GM20431 (cell line): ENCODE measurements around the gene ADPRS.

Source experiments
- in situ Hi-C: fragments of 300-500 bp; cut with MseI, MboI; formaldehyde crosslinking; loops from one replicate; pipeline ENCODE4 v1.15.0; 2020; ENCODE audit warnings: low sequenced_read_pairs; ENCODE audit not compliant: unreplicated experiment

Gene ADPRS

GRCh38 chr1:36128126-36128904, 39.6 kb downstream of the ADPRS start:
- in situ Hi-C loops, result no loop called here

GRCh38 chr1:36128905-36129206, 40.2 kb downstream of the ADPRS start:
- in situ Hi-C loops, result no loop called here

GRCh38 chr1:36132029-36132428, 43.3 kb downstream of the ADPRS start:
- in situ Hi-C loops, result no loop called here

GRCh38 chr1:36133484-36133883, 44.8 kb downstream of the ADPRS start:
- in situ Hi-C loops, result no loop called here

GRCh38 chr1:36134031-36134430, 45.3 kb downstream of the ADPRS start:
- in situ Hi-C loops, result no loop called here

GRCh38 chr1:36134505-36135329, 46.0 kb downstream of the ADPRS start:
- in situ Hi-C loops, result no loop called here

GRCh38 chr1:36135330-36135667, 46.6 kb downstream of the ADPRS start:
- in situ Hi-C loops, result no loop called here

GRCh38 chr1:36135796-36136195, 47.1 kb downstream of the ADPRS start:
- in situ Hi-C loops, result no loop called here

GRCh38 chr1:36136535-36136934, 47.8 kb downstream of the ADPRS start:
- in situ Hi-C loops, result no loop called here

- in situ Hi-C loops, result no loop called here
Observed at GRCh38 chr1:36137226-36137625, 48.5 kb downstream of the ADPRS start.

GRCh38 chr1:36137776-36138175, 49.1 kb downstream of the ADPRS start:
- in situ Hi-C loops, result no loop called here

GRCh38 chr1:36139521-36139920, 50.8 kb downstream of the ADPRS start:
- in situ Hi-C loops, result no loop called here

GRCh38 chr1:36142121-36142520, 53.4 kb downstream of the ADPRS start:
- in situ Hi-C loops, result no loop called here

- in situ Hi-C loops, result no loop called here
Observed at GRCh38 chr1:36143424-36143823, 54.7 kb downstream of the ADPRS start.
